ENCODE data around the gene DTD2.
"Not testable (repeated sequence)": the region's sequence is repeated elsewhere in the genome, so short reads cannot be mapped to it uniquely, and the experiment has no call there.

The DTD2 gene

GRCh38 chr14:31440280-31440679 is 17.0 kb downstream of the DTD2 start:
- no peaks in the 10 kb centered on the region for H3K36me3 ChIP-seq (ENCODE audit: insufficient read depth, low read length)
- no peaks in the 10 kb centered on the region for H4K20me1 ChIP-seq (ENCODE audit: insufficient read depth, low read length, poor library complexity, severe bottlenecking)
- no peak overlapping the region for H3K4me2 ChIP-seq (ENCODE audit: low read depth, low read length, poor library complexity, severe bottlenecking)
- TF ChIP-seq CTCF (conservative IDR thresholded peaks at IDR 0.05; ENCODE audit: low read length) (no peak), EZH2phosphoT487 (IDR thresholded peaks at IDR 0.05; ENCODE audit: borderline replicate concordance) (no peak)
- no peak overlapping the region for H3K4me3 ChIP-seq (ENCODE audit: low read length, poor library complexity, severe bottlenecking)
- no peaks in the 10 kb centered on the region for H3K9me3 ChIP-seq (ENCODE audit: insufficient read depth, low read depth, low read length)
- H3K4me1 ChIP-seq (ENCODE audit: insufficient read depth, low read length, poor library complexity, severe bottlenecking): no peaks in the 10 kb centered on the region
- H3K79me2 ChIP-seq (ENCODE audit: insufficient read depth, low read length): no peaks in the 10 kb centered on the region
- H3K9ac ChIP-seq (ENCODE audit: low read depth, low read length, poor library complexity, severe bottlenecking): no peak overlapping the region
- no peaks in the 10 kb centered on the region for H3K9me2 ChIP-seq (replicated peaks; ENCODE audit: low read depth, low read length)
- no peaks in the 10 kb centered on the region for H3K27me3 ChIP-seq (ENCODE audit: insufficient read depth, low read length, poor library complexity, severe bottlenecking)
- no peak overlapping the region for H2AFZ ChIP-seq (ENCODE audit: low read length)
- no peaks in the 10 kb centered on the region for H3F3A ChIP-seq (ENCODE audit: low read depth)

GRCh38 chr14:31439561-31439960 is 17.7 kb downstream of the DTD2 start:
- Histone ChIP-seq H4K20me1 (ENCODE audit: insufficient read depth, low read length, poor library complexity, severe bottlenecking) (no peaks in the 10 kb centered on the region), H3K9ac (ENCODE audit: low read depth, low read length, poor library complexity, severe bottlenecking) (no peak overlapping the region), H3K9me2 (replicated peaks; ENCODE audit: low read depth, low read length) (no peaks in the 10 kb centered on the region), H3K79me2 (ENCODE audit: insufficient read depth, low read length) (no peaks in the 10 kb centered on the region), H3K27me3 (ENCODE audit: insufficient read depth, low read length, poor library complexity, severe bottlenecking) (no peaks in the 10 kb centered on the region), H3K4me2 (ENCODE audit: low read depth, low read length, poor library complexity, severe bottlenecking) (no peak overlapping the region), H3K9me3 (ENCODE audit: insufficient read depth, low read depth, low read length) (no peaks in the 10 kb centered on the region), H3K36me3 (ENCODE audit: insufficient read depth, low read length) (no peaks in the 10 kb centered on the region), H3K4me3 (ENCODE audit: low read length, poor library complexity, severe bottlenecking) (no peak overlapping the region), H2AFZ (ENCODE audit: low read length) (no peak overlapping the region), H3K4me1 (ENCODE audit: insufficient read depth, low read length, poor library complexity, severe bottlenecking) (no peaks in the 10 kb centered on the region), H3F3A (ENCODE audit: low read depth) (no peaks in the 10 kb centered on the region)
- no peak for TF ChIP-seq EZH2phosphoT487 (IDR thresholded peaks at IDR 0.05; ENCODE audit: borderline replicate concordance)
- no peak for TF ChIP-seq CTCF (conservative IDR thresholded peaks at IDR 0.05; ENCODE audit: low read length)

- H3K79me2 ChIP-seq (ENCODE audit: insufficient read depth, low read length): not testable (repeated sequence)
These were observed 20.1 kb downstream of the DTD2 start for GRCh38 chr14:31437045-31437691.

GRCh38 chr14:31435276-31435675 is 22.0 kb downstream of the DTD2 start:
- no peak overlapping the region for H3K4me2 ChIP-seq (ENCODE audit: low read depth, low read length, poor library complexity, severe bottlenecking)
- no peaks in the 10 kb centered on the region for H3K79me2 ChIP-seq (ENCODE audit: insufficient read depth, low read length)
- H3K9me3 ChIP-seq (ENCODE audit: insufficient read depth, low read depth, low read length): no peaks in the 10 kb centered on the region; the same call in 1 of the 2 replicates
- H3K27me3 ChIP-seq (ENCODE audit: insufficient read depth, low read length, poor library complexity, severe bottlenecking): no peaks in the 10 kb centered on the region
- H3K4me1 ChIP-seq (ENCODE audit: insufficient read depth, low read length, poor library complexity, severe bottlenecking): no peaks in the 10 kb centered on the region
- H3K36me3 ChIP-seq (ENCODE audit: insufficient read depth, low read length): no peaks in the 10 kb centered on the region
- H3F3A ChIP-seq (ENCODE audit: low read depth): no peaks in the 10 kb centered on the region
- no peaks in the 10 kb centered on the region for H4K20me1 ChIP-seq (ENCODE audit: insufficient read depth, low read length, poor library complexity, severe bottlenecking)
- H3K4me3 ChIP-seq (ENCODE audit: low read length, poor library complexity, severe bottlenecking): no peak overlapping the region
- no peak overlapping the region for H2AFZ ChIP-seq (ENCODE audit: low read length)
- TF ChIP-seq EZH2phosphoT487 (IDR thresholded peaks at IDR 0.05; ENCODE audit: borderline replicate concordance) (no peak), CTCF (conservative IDR thresholded peaks at IDR 0.05; ENCODE audit: low read length) (no peak)
- H3K9ac ChIP-seq (ENCODE audit: low read depth, low read length, poor library complexity, severe bottlenecking): no peak overlapping the region
- H3K9me2 ChIP-seq (replicated peaks; ENCODE audit: low read depth, low read length): no peaks in the 10 kb centered on the region

More at GRCh38 chr14:31437045-31437691, 20.1 kb downstream of the DTD2 start:
- H3K9me3 ChIP-seq (ENCODE audit: insufficient read depth, low read depth, low read length); H3K4me2 ChIP-seq (ENCODE audit: low read depth, low read length, poor library complexity, severe bottlenecking); H4K20me1 ChIP-seq (ENCODE audit: insufficient read depth, low read length, poor library complexity, severe bottlenecking); H3K9me2 ChIP-seq (replicated peaks; ENCODE audit: low read depth, low read length); H3K4me1 ChIP-seq (ENCODE audit: insufficient read depth, low read length, poor library complexity, severe bottlenecking); H3K27me3 ChIP-seq (ENCODE audit: insufficient read depth, low read length, poor library complexity, severe bottlenecking); H3K9ac ChIP-seq (ENCODE audit: low read depth, low read length, poor library complexity, severe bottlenecking); H3K4me3 ChIP-seq (ENCODE audit: low read length, poor library complexity, severe bottlenecking); H2AFZ ChIP-seq (ENCODE audit: low read length); H3K36me3 ChIP-seq (ENCODE audit: insufficient read depth, low read length); H3F3A ChIP-seq (ENCODE audit: low read depth): not testable (repeated sequence)

Measured in Loucy (cell line).